ENCODE measurements around the gene NMT2.

NMT2 gene

GRCh38 chr10:15092855-15093408 is 75.6 kb downstream of the NMT2 start:
- DNase-seq (ENCODE audit: low read depth): no peak

GRCh38 chr10:15091418-15091817 is 77.1 kb downstream of the NMT2 start:
- DNase-seq (ENCODE audit: low read depth): no peak

GRCh38 chr10:15088428-15089261 is 79.8 kb downstream of the NMT2 start, which contains the start of gene ACBD7:
Gene ACBD7, minus strand, starts transcription at chr10:15088776. Its CDS starts 48 bp downstream, at chr10:15088728.
- DNase-seq (ENCODE audit: low read depth): peak; percentile 71

GRCh38 chr10:15084502-15084922 is 84.0 kb downstream of the NMT2 start:
- DNase-seq (ENCODE audit: low read depth): no peak

GRCh38 chr10:15083674-15084501 is 84.6 kb downstream of the NMT2 start:
- DNase-seq (ENCODE audit: low read depth): no peak

GRCh38 chr10:15075421-15075820 is 93.1 kb downstream of the NMT2 start:
- DNase-seq (ENCODE audit: low read depth): no peak

- DNase-seq (ENCODE audit: low read depth): no peak
These were observed 96.1 kb downstream of the NMT2 start for GRCh38 chr10:15072358-15072757.

GRCh38 chr10:15069230-15069629 is 99.3 kb downstream of the NMT2 start:
- DNase-seq (ENCODE audit: low read depth): no peak

- no peak for DNase-seq (ENCODE audit: low read depth)
These were observed 99.7 kb downstream of the NMT2 start for GRCh38 chr10:15068802-15069201.

- no peak for DNase-seq (ENCODE audit: low read depth)
These were observed 101.3 kb downstream of the NMT2 start for GRCh38 chr10:15067154-15067553.

- DNase-seq (ENCODE audit: low read depth): no peak
These were observed 107.9 kb downstream of the NMT2 start for GRCh38 chr10:15060638-15061037.

GRCh38 chr10:15059914-15060313 is 108.6 kb downstream of the NMT2 start:
- no peak for DNase-seq (ENCODE audit: low read depth)

- DNase-seq (ENCODE audit: low read depth): no peak
These were observed 109.8 kb downstream of the NMT2 start for GRCh38 chr10:15058689-15059088.

Measured in activated T-helper 9 cell treated with anti-CD3 and anti-CD28 coated beads, Interleukin-2, amount 50 U/mL, for 16 hours (primary cell).